B cell (primary cell): Measurements from ENCODE around the gene MMRN2.

Experiments used
- EZH2 ChIP-seq: IDR thresholded peaks from 2 replicates; pipeline ENCODE4 v1.6.1; 2012; ENCODE audit warnings: borderline replicate concordance, low read depth, mild to moderate bottlenecking, moderate library complexity, low read length; ENCODE audit not compliant: insufficient read depth, poor library complexity, severe bottlenecking
- TF ChIP-seq, protein P1 (sequence below): fragments of 200-600 bp; IDR thresholded peaks from one replicate; pipeline ENCODE4 v1.8.0; 2022; ENCODE audit warnings: antibody characterized with exemption, mild to moderate bottlenecking

DNA sequence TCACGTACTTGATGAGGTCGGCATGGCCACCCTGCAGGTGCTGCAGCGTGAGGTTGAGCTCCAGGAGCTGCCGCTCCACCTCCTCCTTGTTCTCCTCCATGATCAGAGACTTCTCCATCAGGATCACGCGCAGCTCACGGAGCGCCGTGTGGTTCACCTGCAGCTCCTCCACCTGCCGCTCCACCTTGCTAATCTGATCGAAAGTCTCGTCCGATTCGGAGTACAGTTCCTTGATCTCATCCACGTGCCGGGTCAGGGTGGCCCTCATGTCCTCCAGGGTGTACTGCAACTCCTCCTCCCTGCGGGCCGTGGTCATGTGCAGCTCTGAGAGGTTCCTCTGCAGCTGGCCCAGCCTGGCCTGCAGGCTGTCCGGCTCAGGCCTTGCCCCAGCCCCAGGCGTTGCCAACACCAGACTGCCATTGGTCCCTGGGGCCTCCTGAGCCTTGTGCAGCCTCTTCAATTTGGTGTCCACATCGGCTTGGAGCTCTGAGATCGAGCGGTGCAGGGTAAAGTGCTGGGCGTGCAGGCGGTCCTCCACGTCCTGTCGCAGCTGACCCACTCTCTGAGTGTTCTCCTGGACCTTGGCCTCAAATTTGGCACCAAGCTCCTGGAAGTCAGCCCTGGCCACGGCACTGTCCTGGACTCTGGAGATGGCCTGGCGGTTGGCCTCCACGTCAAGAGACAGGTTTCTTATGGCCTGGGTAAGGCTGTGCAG, 13.9 kb downstream of the MMRN2 start:
- TF ChIP-seq, protein P1, sequence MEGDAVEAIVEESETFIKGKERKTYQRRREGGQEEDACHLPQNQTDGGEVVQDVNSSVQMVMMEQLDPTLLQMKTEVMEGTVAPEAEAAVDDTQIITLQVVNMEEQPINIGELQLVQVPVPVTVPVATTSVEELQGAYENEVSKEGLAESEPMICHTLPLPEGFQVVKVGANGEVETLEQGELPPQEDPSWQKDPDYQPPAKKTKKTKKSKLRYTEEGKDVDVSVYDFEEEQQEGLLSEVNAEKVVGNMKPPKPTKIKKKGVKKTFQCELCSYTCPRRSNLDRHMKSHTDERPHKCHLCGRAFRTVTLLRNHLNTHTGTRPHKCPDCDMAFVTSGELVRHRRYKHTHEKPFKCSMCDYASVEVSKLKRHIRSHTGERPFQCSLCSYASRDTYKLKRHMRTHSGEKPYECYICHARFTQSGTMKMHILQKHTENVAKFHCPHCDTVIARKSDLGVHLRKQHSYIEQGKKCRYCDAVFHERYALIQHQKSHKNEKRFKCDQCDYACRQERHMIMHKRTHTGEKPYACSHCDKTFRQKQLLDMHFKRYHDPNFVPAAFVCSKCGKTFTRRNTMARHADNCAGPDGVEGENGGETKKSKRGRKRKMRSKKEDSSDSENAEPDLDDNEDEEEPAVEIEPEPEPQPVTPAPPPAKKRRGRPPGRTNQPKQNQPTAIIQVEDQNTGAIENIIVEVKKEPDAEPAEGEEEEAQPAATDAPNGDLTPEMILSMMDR = no peak
- no peak for TF ChIP-seq EZH2
